ENCODE measurements around the gene SYT1.

- TF ChIP-seq CTCF (conservative IDR thresholded peaks at IDR 0.05; ENCODE audit: low read length) (no peak), EZH2phosphoT487 (IDR thresholded peaks at IDR 0.05; ENCODE audit: borderline replicate concordance, low read depth, low read length) (no peak)
These were observed 569.0 kb downstream of the SYT1 start for GRCh38 chr12:79433465-79434072.

All from OCI-LY7 (cell line).